ENCODE data around the gene MPRIP. TPM values are rescaled to one million over a fixed set of nuclear protein-coding genes. Genes with fewer than 3 reads are reported as not detected.
"Not testable (repeated sequence)": the region's sequence is repeated elsewhere in the genome, so short reads cannot be mapped to it uniquely, and the experiment has no call there.

Gene MPRIP
- total RNA-seq, 2 experiments from 2014 or later: 132 to 135 TPM

DNA sequence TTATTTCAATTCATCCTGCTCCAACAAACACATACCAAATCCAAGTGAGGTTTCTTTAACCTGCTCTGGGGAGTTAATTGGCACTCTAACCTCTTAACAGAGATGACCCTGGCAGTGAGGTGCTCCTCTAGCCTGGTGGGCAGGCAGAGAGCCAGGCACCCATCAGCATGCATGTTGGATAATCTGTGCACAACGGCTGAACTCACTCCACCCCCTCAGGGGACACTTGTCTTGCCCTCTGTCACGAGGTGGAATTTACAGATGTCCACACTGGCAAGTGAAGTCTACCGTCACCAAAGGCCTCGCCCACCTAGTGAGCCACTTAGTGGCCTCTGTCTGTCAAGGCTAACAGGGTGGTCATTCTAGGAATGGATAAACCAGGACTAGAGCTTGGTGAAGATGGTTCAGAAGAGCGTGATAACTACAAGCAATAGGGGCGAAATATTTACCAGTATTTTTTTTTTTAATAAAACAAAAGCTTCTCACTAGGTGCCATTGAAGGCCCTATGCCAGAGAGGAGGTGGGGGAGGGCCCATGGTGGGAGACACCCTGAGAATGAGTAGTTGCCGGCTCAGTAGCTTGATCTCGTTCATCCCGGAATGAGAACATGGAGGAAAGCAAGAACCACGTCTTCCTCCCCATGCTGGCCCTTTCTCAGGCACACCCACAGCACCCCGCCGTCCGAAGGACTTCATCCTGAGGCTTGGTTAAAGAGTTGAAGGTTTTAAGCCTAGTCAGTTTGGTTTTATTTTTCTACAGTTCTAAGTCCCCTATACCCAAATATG lies 138.7 kb downstream of the MPRIP start:
- Mint-ChIP-seq H3K4me1 (ENCODE audit: low read depth) (peaks cover 87% of the 10 kb centered on the region), H3K9me3 (no peaks in the 10 kb centered on the region), H3K36me3 (ENCODE audit: low read depth) (peaks cover 53% of the 10 kb centered on the region), H3K4me3 (no peak overlapping the region), H3K27me3 (no peaks in the 10 kb centered on the region), H3K27ac (peak overlapping the region; percentile 96)
- intact Hi-C loops (cut with micrococcal nuclease): no loop called here
- CTCF ChIA-PET: interaction anchor here (0.6 to 0.9 kb wide), 3 partner anchors 21 to 115 kb away, joined by 3 read pairs; no protein-coding TSS in a partner anchor
- TF ChIP-seq, protein P1, sequence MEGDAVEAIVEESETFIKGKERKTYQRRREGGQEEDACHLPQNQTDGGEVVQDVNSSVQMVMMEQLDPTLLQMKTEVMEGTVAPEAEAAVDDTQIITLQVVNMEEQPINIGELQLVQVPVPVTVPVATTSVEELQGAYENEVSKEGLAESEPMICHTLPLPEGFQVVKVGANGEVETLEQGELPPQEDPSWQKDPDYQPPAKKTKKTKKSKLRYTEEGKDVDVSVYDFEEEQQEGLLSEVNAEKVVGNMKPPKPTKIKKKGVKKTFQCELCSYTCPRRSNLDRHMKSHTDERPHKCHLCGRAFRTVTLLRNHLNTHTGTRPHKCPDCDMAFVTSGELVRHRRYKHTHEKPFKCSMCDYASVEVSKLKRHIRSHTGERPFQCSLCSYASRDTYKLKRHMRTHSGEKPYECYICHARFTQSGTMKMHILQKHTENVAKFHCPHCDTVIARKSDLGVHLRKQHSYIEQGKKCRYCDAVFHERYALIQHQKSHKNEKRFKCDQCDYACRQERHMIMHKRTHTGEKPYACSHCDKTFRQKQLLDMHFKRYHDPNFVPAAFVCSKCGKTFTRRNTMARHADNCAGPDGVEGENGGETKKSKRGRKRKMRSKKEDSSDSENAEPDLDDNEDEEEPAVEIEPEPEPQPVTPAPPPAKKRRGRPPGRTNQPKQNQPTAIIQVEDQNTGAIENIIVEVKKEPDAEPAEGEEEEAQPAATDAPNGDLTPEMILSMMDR (IDR thresholded peaks at IDR 0.05): no peak
- DNase-seq: no peak
- ATAC-seq: no peak
- POLR2A ChIA-PET: interaction anchor here (1.5 to 2.4 kb wide), 2 partner anchors 14 to 24 kb away, joined by 4 to 12 read pairs; partner anchors contain the start of gene PLD6

DNA sequence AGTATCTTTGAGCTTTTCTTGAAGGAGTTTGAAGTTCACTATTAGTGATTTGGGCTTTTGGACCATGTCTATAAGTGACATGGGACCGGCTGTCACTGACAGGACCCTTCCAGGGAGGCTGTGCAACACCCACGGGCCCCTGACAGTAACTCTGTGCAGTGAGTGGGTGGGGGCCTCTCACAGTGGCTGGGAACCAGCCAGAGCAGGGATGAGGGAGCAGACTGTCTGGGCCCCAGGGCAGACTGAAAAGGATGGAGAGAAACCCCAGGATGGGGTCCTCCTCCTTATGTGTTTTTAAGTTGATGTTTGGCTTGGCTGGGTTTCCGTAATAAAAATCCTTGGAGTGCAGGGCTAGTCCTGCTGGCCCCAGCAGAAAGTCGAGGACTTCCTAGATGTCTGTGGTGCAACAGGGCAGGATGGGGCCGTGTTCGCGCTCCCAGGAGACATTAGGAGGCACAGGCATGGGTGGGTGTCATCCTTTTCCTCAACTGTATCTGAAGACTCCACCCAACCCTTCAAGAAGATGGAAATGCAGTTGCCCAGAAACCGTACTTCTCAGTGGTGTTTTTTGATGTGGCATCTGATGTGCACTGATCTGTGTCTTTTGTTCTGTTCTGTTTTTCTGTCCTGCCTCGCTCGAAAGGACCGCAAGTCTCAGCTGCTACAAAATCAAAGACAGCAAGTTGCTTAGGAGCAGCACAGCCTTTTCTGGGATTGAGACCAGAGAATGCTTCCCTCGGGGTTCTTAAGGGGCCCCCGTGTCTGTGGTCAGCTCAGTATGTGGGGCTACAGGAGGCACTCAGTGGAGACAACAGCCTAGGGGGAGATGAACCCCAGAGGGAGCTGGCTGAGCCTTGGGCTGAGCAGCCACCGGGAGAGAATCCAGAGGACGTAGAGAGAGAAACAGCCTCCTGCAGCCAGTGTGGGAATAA lies 139.7 kb downstream of the MPRIP start:
- ATAC-seq (peak; percentile 26), DNase-seq (peak; percentile 38)
- peak overlapping the region; percentile 86 for H3K27ac Mint-ChIP-seq
- intact Hi-C loops (cut with micrococcal nuclease): no loop called here
- H3K36me3 Mint-ChIP-seq (ENCODE audit: low read depth): peaks cover 46% of the 10 kb centered on the region
- no peaks in the 10 kb centered on the region for H3K27me3 Mint-ChIP-seq
- ChIA-PET POLR2A (interaction anchor here (0.8 to 2.4 kb wide), 4 partner anchors 13 to 25 kb away, joined by 3 to 12 read pairs (median 4); partner anchors contain the start of gene PLD6), CTCF (interaction anchor here (0.6 to 1.7 kb wide), 3 partner anchors 8 to 40 kb away, joined by 3 to 4 read pairs (median 3); no protein-coding TSS in a partner anchor)
- H3K4me1 Mint-ChIP-seq (ENCODE audit: low read depth): peaks cover 87% of the 10 kb centered on the region
- TF ChIP-seq, protein P1 (IDR thresholded peaks at IDR 0.05): no peak
- peak overlapping the region; percentile 53 for H3K4me3 Mint-ChIP-seq
- no peaks in the 10 kb centered on the region for H3K9me3 Mint-ChIP-seq

DNA sequence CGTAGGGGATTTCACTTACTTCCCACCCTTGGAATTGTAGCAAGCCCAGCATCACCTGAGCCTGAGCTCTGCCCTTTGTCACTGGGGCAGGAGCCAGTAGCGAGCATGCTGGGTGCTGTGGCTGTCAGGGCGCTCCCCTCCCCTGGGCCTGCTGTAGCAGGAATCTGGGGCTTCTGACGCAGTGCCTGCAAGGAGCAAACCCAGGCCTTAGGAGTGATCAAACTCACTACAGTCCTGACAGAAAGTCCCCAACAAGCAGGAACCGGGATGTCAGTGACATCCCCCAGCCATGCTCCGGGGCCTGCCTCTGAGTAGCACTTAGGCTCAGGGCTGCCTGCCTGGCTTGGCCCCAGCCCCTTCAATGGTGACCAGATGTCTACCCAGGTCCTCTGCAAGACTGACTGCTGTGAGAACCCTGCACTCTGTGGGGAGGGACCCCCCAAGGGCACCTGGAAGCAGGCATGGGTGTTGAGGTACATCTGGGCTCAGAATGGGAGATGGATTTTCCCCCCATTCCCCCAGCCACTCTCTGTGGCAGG lies 140.4 kb downstream of the MPRIP start:
- Mint-ChIP-seq H3K4me1 (ENCODE audit: low read depth) (peaks cover 79% of the 10 kb centered on the region), H3K4me3 (no peak overlapping the region), H3K27me3 (no peaks in the 10 kb centered on the region), H3K27ac (no peak overlapping the region), H3K36me3 (ENCODE audit: low read depth) (peaks cover 39% of the 10 kb centered on the region), H3K9me3 (no peaks in the 10 kb centered on the region)
- DNase-seq (no peak), ATAC-seq (no peak)
- ChIA-PET POLR2A (interaction anchor here (0.8 to 1.5 kb wide), 3 partner anchors 13 to 24 kb away, joined by 3 to 4 read pairs (median 3); partner anchors contain the start of gene PLD6), CTCF (interaction anchor here (1.7 kb wide), 1 partner anchor 9 kb away, joined by 4 read pairs; no protein-coding TSS in a partner anchor)
- TF ChIP-seq, protein P1 (IDR thresholded peaks at IDR 0.05): no peak
- intact Hi-C loops (cut with micrococcal nuclease): no loop called here

DNA sequence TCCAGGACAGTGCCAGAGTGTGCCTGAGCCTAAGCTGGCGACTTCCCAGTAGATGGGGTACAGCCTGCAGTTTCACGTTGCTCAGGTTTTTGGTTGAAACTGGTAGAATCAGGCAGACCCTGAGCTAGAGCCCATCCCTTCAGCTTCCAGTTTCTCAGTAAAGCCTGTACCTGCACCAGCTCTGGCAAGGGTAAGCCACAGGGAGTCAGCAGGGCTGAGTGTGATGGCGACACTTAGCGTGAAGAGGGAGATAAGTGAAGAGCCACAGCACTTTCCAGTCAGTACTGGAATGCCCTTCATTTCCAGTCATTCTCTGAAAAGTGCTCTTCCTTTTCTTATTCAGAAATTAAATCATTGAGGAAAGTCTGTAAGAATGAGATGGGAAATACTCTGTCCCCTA lies 141.5 kb downstream of the MPRIP start:
- Mint-ChIP-seq H3K9me3 (no peaks in the 10 kb centered on the region), H3K4me3 (no peak overlapping the region), H3K27ac (peak overlapping the region; percentile 42), H3K36me3 (ENCODE audit: low read depth) (peaks cover 33% of the 10 kb centered on the region), H3K27me3 (no peaks in the 10 kb centered on the region), H3K4me1 (ENCODE audit: low read depth) (peaks cover 73% of the 10 kb centered on the region)
- CTCF ChIA-PET: interaction anchor here (0.9 to 1.2 kb wide), 2 partner anchors 9 to 35 kb away, joined by 3 read pairs; no protein-coding TSS in a partner anchor
- DNase-seq (no peak), ATAC-seq (no peak)
- intact Hi-C loops (cut with micrococcal nuclease): no loop called here
- TF ChIP-seq, protein P1 (IDR thresholded peaks at IDR 0.05): no peak
- POLR2A ChIA-PET: interaction anchor here (0.7 to 1.4 kb wide), 2 partner anchors 23 to 86 kb away, joined by 3 to 6 read pairs; partner anchors contain the start of gene PLD6

DNA sequence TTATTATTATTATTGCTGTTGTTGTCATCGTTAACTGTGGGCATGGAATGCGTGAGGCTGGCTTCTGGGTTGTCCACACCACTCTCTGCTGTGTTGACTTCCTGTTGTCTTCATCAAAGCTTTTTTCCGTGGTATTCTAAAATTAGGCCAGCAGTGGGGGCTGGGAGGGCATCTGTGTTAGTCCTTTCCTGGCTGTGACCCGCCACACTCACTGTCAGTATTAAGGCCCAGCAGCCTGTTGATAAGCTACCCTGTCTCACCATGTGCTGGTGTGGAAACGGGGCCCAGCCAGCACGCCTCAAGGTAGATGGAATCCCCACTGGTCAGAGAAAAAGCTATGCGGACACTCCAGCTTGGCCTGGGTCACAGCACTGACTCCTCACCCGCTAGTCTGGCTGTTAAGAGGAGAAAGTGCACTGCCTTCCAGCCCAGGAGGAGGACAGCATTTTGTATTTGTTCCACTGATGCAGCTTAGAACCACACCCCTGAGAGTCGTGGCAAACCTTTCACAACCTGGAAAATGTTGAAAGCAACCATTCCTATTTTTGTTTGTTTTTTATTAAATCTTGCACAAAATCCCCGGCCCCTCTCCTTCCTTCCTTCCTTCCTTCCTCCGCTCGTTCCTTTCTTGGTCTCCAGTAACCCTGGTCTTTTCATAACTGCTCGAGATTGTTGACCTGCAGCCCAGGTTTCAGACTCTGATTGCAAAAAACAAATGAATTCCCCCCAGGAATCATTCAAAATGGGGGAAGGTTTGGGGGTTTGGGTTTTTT lies 142.9 kb downstream of the MPRIP start:
- ChIA-PET CTCF (interaction anchor here (1.2 to 1.4 kb wide), 2 partner anchors 33 to 51 kb away, joined by 3 read pairs; no protein-coding TSS in a partner anchor), POLR2A (interaction anchor here (1.2 kb wide), 1 partner anchor 10 kb away, joined by 3 read pairs; no protein-coding TSS in a partner anchor)
- Mint-ChIP-seq H3K4me1 (ENCODE audit: low read depth) (peaks cover 62% of the 10 kb centered on the region), H3K27ac (peak overlapping the region; percentile 58), H3K36me3 (ENCODE audit: low read depth) (peaks cover 26% of the 10 kb centered on the region)
- DNase-seq (peak; percentile 42), ATAC-seq (peak; percentile 3)
- H3K9me3 Mint-ChIP-seq; H3K4me3 Mint-ChIP-seq; intact Hi-C loops (cut with micrococcal nuclease); H3K27me3 Mint-ChIP-seq: not testable (repeated sequence)

Measured in activated CD8-positive, alpha-beta T cell treated with anti-CD3 and anti-CD28 coated beads for 36 hours (primary cell).